Activated gamma-delta T cell (primary cell): Measurements from ENCODE around the gene TEX55.
"Not testable (repeated sequence)": the region's sequence is repeated elsewhere in the genome, so short reads cannot be mapped to it uniquely, and the experiment has no call there.

ENCODE experiments used
- DNase-seq: peaks from one replicate; lab custom pipeline; 2025; lab: John Stamatoyannopoulos, UW
- total RNA-seq, 2 donors: gene quantifications; one replicate each; lab custom pipeline; 2026; lab: John Stamatoyannopoulos, UW

Gene TEX55
- total RNA-seq = 0 reads per million in 2 donors

GRCh38 chr3:119145500-119146167 is at the start of gene TEX55:
TSS of gene TEX55 (plus strand) at chr3:119146165. CDS start at chr3:119146190, 25 bp downstream.
- DNase-seq = no peak

- no peak for DNase-seq
Measured at GRCh38 chr3:119098003-119098402, 48.0 kb upstream of the TEX55 start.

- DNase-seq = no peak
Measured at GRCh38 chr3:119098619-119099222, 47.2 kb upstream of the TEX55 start.

GRCh38 chr3:119099785-119100184 is 46.2 kb upstream of the TEX55 start:
- no peak for DNase-seq

GRCh38 chr3:119104031-119104430 is 41.9 kb upstream of the TEX55 start:
- DNase-seq = no peak

DNA sequence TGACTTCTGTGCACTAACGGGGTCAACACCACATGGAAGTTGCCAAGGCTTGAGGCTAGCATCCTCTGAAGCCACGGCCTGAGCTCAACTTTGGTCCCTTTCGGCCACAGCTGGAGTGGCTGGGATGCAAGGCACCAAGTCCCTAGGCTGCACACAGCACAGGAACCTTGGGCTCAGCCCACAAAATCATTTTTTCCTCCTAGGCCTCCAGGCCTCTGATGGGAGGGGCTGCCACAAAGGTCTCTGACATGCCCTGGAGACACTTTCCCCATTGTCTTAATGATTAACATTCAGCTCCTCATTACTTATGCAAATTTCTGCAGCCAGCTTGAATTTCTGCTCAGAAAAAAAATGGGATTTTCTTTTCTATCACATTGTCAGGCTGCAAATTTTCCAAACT is 27.6 kb upstream of the TEX55 start:
- DNase-seq = not testable (repeated sequence)

- DNase-seq = no peak
Measured at GRCh38 chr3:119120480-119120879, 25.5 kb upstream of the TEX55 start.

DNA sequence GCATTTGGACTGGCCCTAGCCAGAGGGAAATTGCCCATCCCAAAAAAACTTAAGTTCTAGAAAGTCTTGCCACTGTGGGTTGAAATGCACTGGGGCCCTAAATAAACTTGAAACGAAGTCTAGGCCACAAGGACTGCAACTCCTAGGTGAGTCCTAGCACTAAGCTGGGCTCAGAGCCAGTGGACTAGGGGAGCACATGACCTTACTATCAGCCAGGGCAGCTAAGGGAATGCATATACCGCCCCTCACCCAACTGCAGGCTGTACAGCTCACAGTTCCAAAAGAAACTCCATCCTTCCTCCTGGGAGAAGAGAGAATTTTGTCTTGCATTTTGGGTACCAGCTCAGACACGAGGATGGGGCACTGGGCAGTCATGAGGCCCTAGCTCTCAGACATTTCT is 23.6 kb upstream of the TEX55 start:
- no peak for DNase-seq

DNA sequence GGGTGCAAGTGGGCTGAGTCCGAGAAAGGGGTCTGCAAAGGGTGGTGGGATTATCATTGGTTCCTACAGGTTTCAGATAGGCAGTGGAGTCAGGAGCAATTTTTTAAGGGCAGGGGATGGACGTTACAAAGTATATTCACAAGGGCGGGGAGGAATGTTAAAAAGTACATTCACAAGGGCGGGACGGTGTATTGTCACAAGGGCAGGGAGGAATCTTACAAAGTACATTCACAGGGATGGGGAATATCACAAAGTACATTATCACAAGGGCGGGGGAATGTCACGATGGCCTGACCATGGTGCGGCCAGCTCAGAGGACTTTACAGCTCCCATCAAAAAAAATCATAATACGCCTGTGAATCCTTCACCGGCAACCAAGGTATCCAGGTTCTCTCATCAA is 20.6 kb upstream of the TEX55 start:
- DNase-seq = no peak

GRCh38 chr3:119125742-119126504 is 20.0 kb upstream of the TEX55 start:
- DNase-seq = no peak

GRCh38 chr3:119130291-119130690 is 15.7 kb upstream of the TEX55 start:
- DNase-seq = not testable (repeated sequence)

GRCh38 chr3:119132291-119132690 is 13.7 kb upstream of the TEX55 start:
- not testable (repeated sequence) for DNase-seq

GRCh38 chr3:119139360-119139759 is 6.6 kb upstream of the TEX55 start:
- not testable (repeated sequence) for DNase-seq

- no peak for DNase-seq
Measured at GRCh38 chr3:119140466-119140865, 5.5 kb upstream of the TEX55 start.

DNA sequence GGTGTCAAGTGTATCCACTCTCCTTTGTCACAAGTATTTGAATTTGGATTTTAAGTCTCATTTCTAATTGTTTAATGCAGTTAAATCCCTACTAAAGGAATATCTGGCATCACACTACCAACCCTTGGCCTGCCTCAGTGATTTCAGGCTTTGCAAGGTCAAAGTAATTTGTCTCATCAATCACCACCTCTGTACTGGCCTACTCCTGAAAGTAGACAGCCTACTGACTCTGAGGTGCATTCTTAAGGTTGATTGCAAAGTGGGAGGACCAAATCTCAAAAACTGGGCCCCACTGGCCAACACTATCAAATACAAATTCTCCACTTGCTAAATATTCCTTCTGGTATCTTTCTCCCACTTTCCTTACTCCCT is 851 bp upstream of the TEX55 start:
- DNase-seq = no peak

- no peak for DNase-seq
Measured at GRCh38 chr3:119146578-119147375, 812 bp downstream of the TEX55 start.

DNA sequence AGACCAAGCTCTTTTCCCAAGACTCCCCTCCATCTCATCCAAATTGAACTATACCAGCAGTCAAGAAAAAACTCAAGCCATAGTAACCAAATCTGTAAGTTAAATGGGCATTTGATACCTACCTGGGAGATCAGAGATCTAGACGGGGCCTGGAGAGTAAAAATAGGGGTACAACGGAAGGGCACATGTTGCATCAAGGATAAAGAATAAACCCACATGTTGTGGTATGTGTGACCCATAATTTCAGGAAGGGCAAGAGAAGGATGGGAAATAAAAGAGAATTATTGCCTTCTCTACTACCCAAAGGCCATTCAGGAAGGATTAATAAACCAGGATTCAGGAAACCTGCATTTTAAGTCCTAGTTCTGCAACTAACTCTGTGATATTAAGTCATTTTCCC is 1.5 kb downstream of the TEX55 start:
- DNase-seq = no peak

- no peak for DNase-seq
Measured at GRCh38 chr3:119148493-119149180, 2.7 kb downstream of the TEX55 start.

DNA sequence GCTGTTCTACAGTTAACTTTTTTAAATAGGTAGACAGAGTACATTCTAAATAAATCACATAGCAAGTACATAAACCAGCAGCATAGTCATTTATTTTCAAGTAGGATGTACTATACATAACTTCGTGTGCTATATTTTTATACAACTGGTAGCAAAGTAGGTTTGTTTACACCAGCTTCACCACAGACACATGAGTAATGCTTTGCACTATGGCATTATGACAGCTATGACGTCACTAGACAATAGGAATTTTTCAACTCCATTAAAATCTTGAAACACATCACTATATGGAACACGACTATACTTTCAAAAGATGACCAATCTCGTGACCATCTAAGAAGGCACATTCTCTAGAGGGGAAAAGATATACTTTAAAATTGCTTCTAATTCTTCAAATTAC is 3.5 kb downstream of the TEX55 start:
- DNase-seq = no peak

- no peak for DNase-seq
Measured at GRCh38 chr3:119156868-119157267, 10.9 kb downstream of the TEX55 start.

- no peak for DNase-seq
Measured at GRCh38 chr3:119157971-119158370, 12.0 kb downstream of the TEX55 start.

GRCh38 chr3:119160361-119160760 is 14.4 kb downstream of the TEX55 start:
- no peak for DNase-seq
